ENCODE measurements around the gene PARS2.

The PARS2 gene

DNA sequence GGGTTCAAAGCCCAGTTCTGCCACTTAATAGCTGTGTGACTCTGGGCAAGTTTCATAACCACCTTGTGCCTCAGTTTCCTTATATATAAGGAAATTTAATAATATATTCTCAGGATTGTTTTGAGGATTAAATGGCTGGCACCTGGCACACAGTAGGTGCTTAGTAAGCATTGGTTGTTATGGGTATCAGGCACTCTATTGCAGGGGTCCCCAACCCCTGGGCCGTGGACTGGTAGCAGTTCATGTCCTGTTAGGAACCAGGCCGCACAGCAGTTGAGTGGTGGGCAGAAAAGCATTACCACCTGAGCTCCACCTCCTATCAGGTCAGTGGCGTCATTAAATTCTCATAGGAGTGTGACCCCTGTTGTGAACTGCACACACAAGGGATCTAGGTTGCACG, 18.5 kb downstream of the PARS2 start:
- TF ChIP-seq, protein P1, sequence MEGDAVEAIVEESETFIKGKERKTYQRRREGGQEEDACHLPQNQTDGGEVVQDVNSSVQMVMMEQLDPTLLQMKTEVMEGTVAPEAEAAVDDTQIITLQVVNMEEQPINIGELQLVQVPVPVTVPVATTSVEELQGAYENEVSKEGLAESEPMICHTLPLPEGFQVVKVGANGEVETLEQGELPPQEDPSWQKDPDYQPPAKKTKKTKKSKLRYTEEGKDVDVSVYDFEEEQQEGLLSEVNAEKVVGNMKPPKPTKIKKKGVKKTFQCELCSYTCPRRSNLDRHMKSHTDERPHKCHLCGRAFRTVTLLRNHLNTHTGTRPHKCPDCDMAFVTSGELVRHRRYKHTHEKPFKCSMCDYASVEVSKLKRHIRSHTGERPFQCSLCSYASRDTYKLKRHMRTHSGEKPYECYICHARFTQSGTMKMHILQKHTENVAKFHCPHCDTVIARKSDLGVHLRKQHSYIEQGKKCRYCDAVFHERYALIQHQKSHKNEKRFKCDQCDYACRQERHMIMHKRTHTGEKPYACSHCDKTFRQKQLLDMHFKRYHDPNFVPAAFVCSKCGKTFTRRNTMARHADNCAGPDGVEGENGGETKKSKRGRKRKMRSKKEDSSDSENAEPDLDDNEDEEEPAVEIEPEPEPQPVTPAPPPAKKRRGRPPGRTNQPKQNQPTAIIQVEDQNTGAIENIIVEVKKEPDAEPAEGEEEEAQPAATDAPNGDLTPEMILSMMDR (IDR thresholded peaks at IDR 0.05; ENCODE audit: insufficient read depth, low read depth, low read length, missing control alignments), result no peak
- H3K4me3 ChIP-seq (ENCODE audit: low read length), result no peak overlapping the region
- DNase-seq (ENCODE audit: low read depth), result no peak

DNA sequence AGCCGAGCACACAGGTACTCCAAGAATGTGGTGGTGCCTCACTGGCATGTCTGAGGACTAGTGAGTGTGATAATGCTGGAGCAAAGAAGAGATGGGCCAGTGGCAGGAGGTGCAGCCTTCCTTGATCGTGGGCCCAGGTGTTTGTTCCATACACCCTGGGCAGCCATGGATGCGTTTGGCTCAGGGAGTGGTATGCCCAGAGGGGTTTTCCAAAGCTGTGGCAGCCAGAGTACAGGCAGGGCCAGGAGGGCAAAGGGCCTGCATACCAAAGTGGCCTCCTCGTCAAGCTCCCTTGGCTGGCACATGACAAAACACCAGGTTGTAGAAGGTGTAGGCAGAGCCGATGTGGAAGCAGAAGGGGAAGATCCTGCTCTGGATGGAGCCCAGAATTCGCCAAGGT, 19.0 kb downstream of the PARS2 start:
- no peak overlapping the region for H3K4me3 ChIP-seq (ENCODE audit: low read length)
- no peak for DNase-seq (ENCODE audit: low read depth)
- TF ChIP-seq, protein P1 (IDR thresholded peaks at IDR 0.05; ENCODE audit: insufficient read depth, low read depth, low read length, missing control alignments), result no peak

DNA sequence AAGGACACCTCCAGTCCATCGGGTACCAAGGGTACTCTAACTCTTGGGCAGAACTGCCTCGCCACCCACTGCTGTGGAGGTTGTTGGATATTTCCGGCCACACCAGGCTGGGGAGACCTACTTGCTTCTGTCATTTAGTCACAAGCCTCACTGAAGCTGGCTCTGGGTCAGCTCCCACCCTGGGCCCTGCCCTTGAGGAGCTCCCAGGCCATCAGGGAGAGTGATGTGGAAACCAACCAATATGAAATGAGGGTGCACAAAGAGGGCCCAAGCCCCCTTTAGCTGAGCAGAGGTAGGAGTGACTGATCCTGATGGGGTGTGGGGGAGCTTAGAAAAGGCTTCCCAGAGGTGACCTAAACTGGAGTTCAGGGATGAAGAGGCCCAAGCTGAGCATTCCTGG, 19.6 kb downstream of the PARS2 start:
- DNase-seq (ENCODE audit: low read depth), result no peak
- TF ChIP-seq, protein P1 (IDR thresholded peaks at IDR 0.05; ENCODE audit: insufficient read depth, low read depth, low read length, missing control alignments), result no peak
- no peak overlapping the region for H3K4me3 ChIP-seq (ENCODE audit: low read length)

DNA sequence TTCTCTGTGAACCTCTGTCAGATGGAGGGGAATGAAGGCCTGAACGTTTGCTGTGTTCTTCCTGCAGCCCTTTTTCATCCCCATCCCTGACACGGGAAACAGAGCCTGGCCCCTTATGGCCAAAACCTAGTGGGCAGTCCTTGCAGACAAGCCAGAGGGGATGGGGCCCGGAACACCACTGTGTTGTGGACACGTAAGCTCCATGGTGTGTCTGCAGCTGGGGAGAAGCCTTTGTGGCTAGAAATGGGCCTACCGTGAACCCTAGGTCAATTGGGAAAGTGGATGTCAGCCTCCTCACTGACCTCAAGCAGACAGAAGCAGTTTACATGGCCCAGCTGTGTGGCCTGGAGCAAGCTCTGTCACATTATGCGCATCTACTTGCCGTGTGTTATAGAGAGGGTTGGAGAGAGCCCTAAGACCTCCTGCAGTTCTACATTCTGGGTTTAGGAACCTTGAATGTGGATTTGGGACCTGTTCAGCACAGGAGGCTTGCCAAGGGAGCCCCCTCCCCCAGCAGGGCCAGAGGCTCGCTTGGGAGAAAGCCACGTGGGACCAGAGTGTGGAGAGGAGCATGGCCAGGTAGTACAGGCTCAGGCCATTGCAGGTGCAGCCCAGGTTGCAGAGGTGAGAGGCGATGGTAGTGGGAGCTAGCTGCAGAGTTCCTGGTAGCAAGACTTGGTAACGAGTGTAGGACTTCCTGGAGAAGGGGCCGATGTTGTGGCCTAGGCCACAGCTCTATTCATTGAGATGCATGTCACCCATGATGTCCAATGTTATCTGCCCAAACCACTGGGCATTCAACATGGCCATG, 20.7 kb downstream of the PARS2 start:
- no peak overlapping the region for H3K4me3 ChIP-seq (ENCODE audit: low read length)
- TF ChIP-seq, protein P1 (IDR thresholded peaks at IDR 0.05; ENCODE audit: insufficient read depth, low read depth, low read length, missing control alignments), result no peak
- no peak for DNase-seq (ENCODE audit: low read depth)

DNA sequence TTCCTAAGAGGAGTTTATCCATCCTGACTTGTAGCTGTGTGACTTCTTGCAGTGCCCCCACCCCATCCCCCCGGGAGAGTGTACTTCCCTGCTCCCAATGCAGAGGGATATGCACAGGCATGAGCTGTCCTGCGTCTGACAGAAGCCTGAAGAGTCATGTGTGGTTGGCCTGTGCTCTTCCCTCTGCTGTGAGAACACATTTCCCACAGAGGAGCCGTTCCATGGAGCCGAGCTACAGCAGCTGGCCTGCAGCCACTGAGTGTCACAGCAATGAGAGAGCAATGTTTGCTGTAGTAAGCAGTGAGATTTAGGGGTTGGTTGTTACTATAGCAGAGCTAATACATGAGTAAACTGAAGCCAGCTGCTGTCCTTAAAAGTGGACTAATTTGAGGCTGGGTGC, 22.0 kb downstream of the PARS2 start:
- H3K4me3 ChIP-seq (ENCODE audit: low read length), result no peak overlapping the region
- TF ChIP-seq, protein P1 (IDR thresholded peaks at IDR 0.05; ENCODE audit: insufficient read depth, low read depth, low read length, missing control alignments), result no peak
- no peak for DNase-seq (ENCODE audit: low read depth)

DNA sequence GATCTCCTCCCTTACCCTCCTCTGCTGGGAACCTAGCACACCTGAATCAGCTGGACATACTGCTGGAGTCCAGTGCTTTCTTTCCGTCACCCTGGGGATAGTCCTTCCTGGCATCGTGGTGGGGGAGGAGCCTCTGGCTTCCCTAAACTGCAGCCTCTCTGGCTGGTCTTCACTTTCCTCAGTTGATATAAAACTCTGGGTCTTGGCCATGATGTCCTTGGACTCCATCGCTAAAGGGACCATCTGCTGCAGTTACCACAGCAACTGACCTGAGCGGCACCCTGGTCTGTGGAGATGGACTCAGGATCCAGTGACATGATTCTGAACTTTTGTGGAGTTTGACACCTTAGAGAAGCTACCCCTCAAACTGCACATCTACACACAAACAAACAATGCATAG, 22.8 kb downstream of the PARS2 start:
- TF ChIP-seq, protein P1 (IDR thresholded peaks at IDR 0.05; ENCODE audit: insufficient read depth, low read depth, low read length, missing control alignments), result no peak
- no peak overlapping the region for H3K4me3 ChIP-seq (ENCODE audit: low read length)
- DNase-seq (ENCODE audit: low read depth), result no peak

DNA sequence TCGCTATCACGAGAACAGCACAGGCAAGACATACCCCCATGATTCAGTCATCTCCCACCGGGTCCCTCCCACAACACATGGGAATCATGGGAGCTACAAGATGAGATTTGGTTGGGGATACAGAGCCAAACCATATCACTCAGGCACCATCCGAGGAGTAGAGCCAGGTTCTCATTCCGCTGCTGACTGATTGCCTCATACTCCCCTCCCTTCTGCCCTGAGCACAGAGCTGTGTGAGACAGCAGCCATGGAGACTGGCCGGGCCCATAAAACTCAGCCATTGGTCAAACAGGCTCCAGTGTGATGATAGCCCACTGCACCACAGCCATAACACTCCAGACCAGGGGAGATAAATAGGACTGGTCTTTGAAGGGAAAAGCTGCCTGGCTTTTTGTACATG, 26.1 kb downstream of the PARS2 start:
- no peak for DNase-seq (ENCODE audit: low read depth)
- TF ChIP-seq, protein P1 (IDR thresholded peaks at IDR 0.05; ENCODE audit: insufficient read depth, low read depth, low read length, missing control alignments), result no peak
- H3K4me3 ChIP-seq (ENCODE audit: low read length), result no peak overlapping the region
